ENCODE results near the gene TESK1.
"Not testable (repeated sequence)": the region's sequence is repeated elsewhere in the genome, so short reads cannot be mapped to it uniquely, and the experiment has no call there.

- not testable (repeated sequence) for TF ChIP-seq USF2 (IDR thresholded peaks at IDR 0.05; ENCODE audit: low read length); GABPA (IDR thresholded peaks at IDR 0.05; ENCODE audit: borderline replicate concordance, insufficient read depth, low read length); CTCF (IDR thresholded peaks at IDR 0.05; ENCODE audit: control extremely low read depth in 1 of 3, insufficient read depth in 1 of 3, low read depth in 1 of 3, low read length in 3 of 3); POLR2AphosphoS5 (IDR thresholded peaks at IDR 0.05; ENCODE audit: low read depth, low read length); CEBPB (IDR thresholded peaks at IDR 0.05; ENCODE audit: low read depth, low read length); HDAC6 (IDR thresholded peaks at IDR 0.05; ENCODE audit: low read depth, low read length); HDAC2 (IDR thresholded peaks at IDR 0.05; ENCODE audit: borderline replicate concordance in 1 of 2, low read depth in 2 of 2, low read length in 2 of 2); RAD21 (IDR thresholded peaks at IDR 0.05 in 1 of 2, conservative IDR thresholded peaks at IDR 0.05 in 1 of 2; ENCODE audit: low read depth in 2 of 2, low read length in 2 of 2); POLR2A (IDR thresholded peaks at IDR 0.05; ENCODE audit: control extremely low read depth in 1 of 2, low read depth in 2 of 2, low read length in 2 of 2); EP300 (IDR thresholded peaks at IDR 0.05; ENCODE audit: borderline replicate concordance in 1 of 2, low read depth in 2 of 2, low read length in 2 of 2)
Observed at GRCh38 chr9:35639225-35639624, 34.2 kb downstream of the TESK1 start.
